ENCODE measurements around the gene MOB1A. TPM values are rescaled to one million over a fixed set of nuclear protein-coding genes. Genes with fewer than 3 reads are reported as not detected.

MOB1A gene
- 81.0 and 96.0 TPM in 2 replicates for total RNA-seq

GRCh38 chr2:74178211-74179062 lies at the start of gene MOB1A:
Gene MOB1A, minus strand, starts transcription at chr2:74178879. Its CDS starts 205 bp downstream, at chr2:74178674.

GRCh38 chr2:74198461-74199274 lies 20.0 kb upstream of the MOB1A start, which contains the start of gene MTHFD2:
Gene MTHFD2, plus strand, starts transcription at chr2:74198615. Its CDS starts 27 bp downstream, at chr2:74198642.

GRCh38 chr2:74147727-74148456 lies 30.8 kb downstream of the MOB1A start, which contains the start of gene BOLA3:
Gene BOLA3, minus strand, starts transcription at chr2:74147912. Its CDS starts 38 bp downstream, at chr2:74147874.

Other genes starting within 250 kb of the MOB1A start
- gene TET3, start 194.0 kb downstream of the MOB1A start, total RNA-seq: 5.9 and 8.2 TPM in 2 replicates
- 38.4 and 75.8 TPM in 2 replicates for gene BOLA3, start 31.0 kb downstream of the MOB1A start, total RNA-seq
- gene MTHFD2, start 19.7 kb upstream of the MOB1A start, total RNA-seq: 65.7 and 112 TPM in 2 replicates
- gene SLC4A5, start 164.5 kb upstream of the MOB1A start, total RNA-seq: under 0.01 and 0.51 TPM in 2 replicates
- 84.4 and 103 TPM in 2 replicates for gene DCTN1, start 201.4 kb upstream of the MOB1A start, total RNA-seq
- gene C2orf81, start 242.7 kb upstream of the MOB1A start, total RNA-seq: 2.4 and 4.9 TPM in 2 replicates
- 46.8 and 49.0 TPM in 2 replicates for gene WDR54, start 242.9 kb upstream of the MOB1A start, total RNA-seq

All from mesangial cell (primary cell).